A204.1 (cell line): ENCODE measurements around the gene CGB8.
A peak's percentile ranks its signal among the peaks of the same experiment; 100 is the strongest.
"Not testable (repeated sequence)": the region's sequence is repeated elsewhere in the genome, so short reads cannot be mapped to it uniquely, and the experiment has no call there.

Experiments used
- FAIRE-seq: peaks from 2 replicates; lab custom pipeline; 2012; peaks lifted over from hg19 to GRCh38; lab: Jason Lieb, UNC

Gene CGB8

GRCh38 chr19:49049011-49049410 is at the start of gene CGB8:
Gene CGB8 (minus strand): TSS chr19:49049111. CDS start chr19:49048739, 372 bp downstream.
- not testable (repeated sequence) for FAIRE-seq

- peak; percentile 60 for FAIRE-seq
These were observed 48.8 kb upstream of the CGB8 start for GRCh38 chr19:49097453-49098288.

GRCh38 chr19:49094505-49095482 is 45.9 kb upstream of the CGB8 start:
- no peak for FAIRE-seq

- no peak for FAIRE-seq
These were observed 43.8 kb upstream of the CGB8 start for GRCh38 chr19:49092686-49093085.

GRCh38 chr19:49091391-49092038 is 42.6 kb upstream of the CGB8 start:
- FAIRE-seq = no peak

- no peak for FAIRE-seq
These were observed 37.4 kb upstream of the CGB8 start for GRCh38 chr19:49086296-49086695.

GRCh38 chr19:49085868-49086232 is 36.9 kb upstream of the CGB8 start:
- FAIRE-seq = no peak

- peak; percentile 90 for FAIRE-seq
These were observed 36.3 kb upstream of the CGB8 start, which contains the start of gene SNRNP70 for GRCh38 chr19:49085020-49085867. Gene SNRNP70 (plus strand): TSS chr19:49085451. CDS start chr19:49086415, 964 bp downstream.

- no peak for FAIRE-seq
These were observed 35.5 kb upstream of the CGB8 start for GRCh38 chr19:49084206-49085019.

- no peak for FAIRE-seq
These were observed 32.4 kb upstream of the CGB8 start for GRCh38 chr19:49081273-49081672.

- no peak for FAIRE-seq
These were observed 31.5 kb upstream of the CGB8 start for GRCh38 chr19:49080392-49080791.

GRCh38 chr19:49074869-49075268 is 26.0 kb upstream of the CGB8 start:
- peak; percentile 67 for FAIRE-seq

GRCh38 chr19:49073514-49074378 is 24.8 kb upstream of the CGB8 start:
- FAIRE-seq = no peak

GRCh38 chr19:49071860-49072547 is 23.1 kb upstream of the CGB8 start:
- no peak for FAIRE-seq

GRCh38 chr19:49070416-49070815 is 21.5 kb upstream of the CGB8 start:
- FAIRE-seq = no peak

GRCh38 chr19:49069026-49069425 is 20.1 kb upstream of the CGB8 start:
- no peak for FAIRE-seq

GRCh38 chr19:49067554-49067953 is 18.6 kb upstream of the CGB8 start:
- no peak for FAIRE-seq

- no peak for FAIRE-seq
These were observed 17.1 kb upstream of the CGB8 start for GRCh38 chr19:49065905-49066512.
